Astrocyte (in vitro differentiated cells and primary cell): Measurements from ENCODE around the gene METAP1D.

Experiments used
- EZH2 ChIP-seq: IDR thresholded peaks from 2 replicates; pipeline ENCODE4 v1.6.1; 2012; ENCODE audit warnings: mild to moderate bottlenecking, low read length, inconsistent platforms; ENCODE audit not compliant: insufficient read depth
- TF ChIP-seq, protein P1 (sequence below): IDR thresholded peaks from 2 replicates; pipeline ENCODE4 v1.5.1; 2011; ENCODE audit warnings: low read depth, mild to moderate bottlenecking, inconsistent platforms, low read length, moderate library complexity; ENCODE audit not compliant: insufficient read depth

DNA sequence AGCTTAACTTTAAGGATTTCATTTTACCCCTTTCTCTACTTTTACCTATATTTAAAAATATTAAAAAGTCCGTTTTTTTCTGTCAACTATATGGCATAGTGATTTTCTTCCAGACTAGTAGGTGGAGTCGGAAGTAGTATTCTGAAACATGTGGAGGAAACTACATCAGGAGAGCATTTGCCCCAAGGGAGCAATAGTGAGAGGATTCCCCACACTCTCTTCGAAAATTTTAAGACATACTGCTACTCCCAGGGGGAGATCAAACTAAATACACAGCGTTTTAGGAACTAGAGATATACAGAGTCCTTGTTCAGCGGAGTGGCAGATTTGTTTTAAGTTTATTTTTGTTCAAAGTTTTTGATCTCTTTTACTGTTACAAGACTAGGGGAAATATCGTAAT lies 40.6 kb downstream of the METAP1D start:
- TF ChIP-seq, protein P1, sequence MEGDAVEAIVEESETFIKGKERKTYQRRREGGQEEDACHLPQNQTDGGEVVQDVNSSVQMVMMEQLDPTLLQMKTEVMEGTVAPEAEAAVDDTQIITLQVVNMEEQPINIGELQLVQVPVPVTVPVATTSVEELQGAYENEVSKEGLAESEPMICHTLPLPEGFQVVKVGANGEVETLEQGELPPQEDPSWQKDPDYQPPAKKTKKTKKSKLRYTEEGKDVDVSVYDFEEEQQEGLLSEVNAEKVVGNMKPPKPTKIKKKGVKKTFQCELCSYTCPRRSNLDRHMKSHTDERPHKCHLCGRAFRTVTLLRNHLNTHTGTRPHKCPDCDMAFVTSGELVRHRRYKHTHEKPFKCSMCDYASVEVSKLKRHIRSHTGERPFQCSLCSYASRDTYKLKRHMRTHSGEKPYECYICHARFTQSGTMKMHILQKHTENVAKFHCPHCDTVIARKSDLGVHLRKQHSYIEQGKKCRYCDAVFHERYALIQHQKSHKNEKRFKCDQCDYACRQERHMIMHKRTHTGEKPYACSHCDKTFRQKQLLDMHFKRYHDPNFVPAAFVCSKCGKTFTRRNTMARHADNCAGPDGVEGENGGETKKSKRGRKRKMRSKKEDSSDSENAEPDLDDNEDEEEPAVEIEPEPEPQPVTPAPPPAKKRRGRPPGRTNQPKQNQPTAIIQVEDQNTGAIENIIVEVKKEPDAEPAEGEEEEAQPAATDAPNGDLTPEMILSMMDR: no peak
- TF ChIP-seq EZH2: no peak
